GM12864 (cell line): ENCODE measurements around the gene IP6K1.
"Not testable (repeated sequence)": the region's sequence is repeated elsewhere in the genome, so short reads cannot be mapped to it uniquely, and the experiment has no call there.

ENCODE experiments used
- DNase-seq: peaks from one replicate; pipeline ENCODE4 v3.0.0-alpha.2; 2011; ENCODE audit warnings: low read depth
- H3K4me3 ChIP-seq: 2 replicates; pipeline ENCODE4 v1.5.1; 2011; ENCODE audit warnings: mild to moderate bottlenecking, low read depth, low read length, control low read depth
- CTCF ChIP-seq: IDR thresholded peaks from 2 replicates; pipeline ENCODE4 v1.5.1; 2011; ENCODE audit warnings: low read depth, mild to moderate bottlenecking, moderate library complexity, low read length, control low read depth, inconsistent platforms; ENCODE audit errors: missing control alignments

IP6K1 gene

GRCh38 chr3:49689046-49689907, 97.1 kb downstream of the IP6K1 start, which contains the start of the genes MST1 and RNF123:
TSS of gene MST1 (minus strand) at chr3:49689474. CDS start at chr3:49688691, 783 bp downstream.
TSS of gene RNF123 (plus strand) at chr3:49689557. CDS start at chr3:49691166, 1,609 bp downstream.
- TF ChIP-seq CTCF: peak; percentile 44
- peak; percentile 65 for DNase-seq
- H3K4me3 ChIP-seq: peak within 1 kb of the TSS; percentile 86

GRCh38 chr3:49688338-49689045, 97.8 kb downstream of the IP6K1 start:
- H3K4me3 ChIP-seq: peak overlapping the region; percentile 86
- DNase-seq: not testable (repeated sequence)

GRCh38 chr3:49687424-49687795, 98.9 kb downstream of the IP6K1 start:
- H3K4me3 ChIP-seq: not testable (repeated sequence)

GRCh38 chr3:49686769-49687423, 99.4 kb downstream of the IP6K1 start:
- not testable (repeated sequence) for DNase-seq, H3K4me3 ChIP-seq

More at GRCh38 chr3:49687424-49687795, 98.9 kb downstream of the IP6K1 start:
- DNase-seq: not testable (repeated sequence)

GRCh38 chr3:49686346-49686745, 100.0 kb downstream of the IP6K1 start:
- H3K4me3 ChIP-seq, DNase-seq: not testable (repeated sequence)

GRCh38 chr3:49685846-49686245, 100.5 kb downstream of the IP6K1 start:
- not testable (repeated sequence) for DNase-seq, H3K4me3 ChIP-seq

- not testable (repeated sequence) for H3K4me3 ChIP-seq, DNase-seq
Measured at GRCh38 chr3:49685103-49685502, 101.2 kb downstream of the IP6K1 start.

- not testable (repeated sequence) for DNase-seq, H3K4me3 ChIP-seq
Measured at GRCh38 chr3:49684453-49684852, 101.9 kb downstream of the IP6K1 start.

GRCh38 chr3:49683162-49683561, 103.2 kb downstream of the IP6K1 start:
- no peak for TF ChIP-seq CTCF
- H3K4me3 ChIP-seq: no peak overlapping the region
- no peak for DNase-seq

GRCh38 chr3:49681543-49681942, 104.8 kb downstream of the IP6K1 start:
- TF ChIP-seq CTCF: no peak
- no peak for DNase-seq
- no peak overlapping the region for H3K4me3 ChIP-seq
